ENCODE measurements around the gene TLK1.

DNA sequence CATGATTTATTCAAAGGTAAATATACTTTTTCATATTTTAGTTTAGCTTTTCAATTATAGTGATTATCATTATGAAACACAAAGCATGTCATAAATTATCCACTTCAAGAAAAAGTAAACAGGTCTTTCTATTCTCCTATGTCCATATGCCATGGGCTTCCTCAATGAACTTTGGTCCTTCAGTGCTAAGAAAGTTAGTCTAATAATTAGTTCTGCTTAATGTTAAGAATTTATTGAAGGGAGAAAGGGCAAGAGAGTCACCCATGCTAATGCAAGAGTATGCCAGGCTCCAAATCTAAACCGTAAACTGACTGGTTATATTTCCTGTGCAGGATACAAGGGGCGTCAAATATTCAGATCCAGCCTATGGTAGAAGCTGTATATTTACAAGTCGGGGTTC is 135.5 kb downstream of the TLK1 start:
- no peak for TF ChIP-seq POLR2A (IDR thresholded peaks at IDR 0.05; ENCODE audit: low read depth, low read length)
- TF ChIP-seq POLR2AphosphoS5 (IDR thresholded peaks at IDR 0.05; ENCODE audit: low read depth, low read length) = no peak
- TF ChIP-seq TAF1 (IDR thresholded peaks at IDR 0.05; ENCODE audit: borderline replicate concordance, low read depth, low read length) = no peak
